Tibial nerve (tissue), 4 donors: ENCODE measurements around the gene CRAT. TPM values are rescaled to one million over a fixed set of nuclear protein-coding genes. Genes with fewer than 3 reads are reported as not detected.

Experiments used
- DNase-seq, 2 donors: peaks; one replicate each; pipeline ENCODE4 v3.0.0-alpha.2; 2019; ENCODE audit warnings: low spot score in 2 of 2
- H3K27ac ChIP-seq, 4 donors: fragments of 200-600 bp; sonication (generic) in 3 of 4; one replicate each; pipeline ENCODE4 v1.5.1; 2017 to 2019; ENCODE audit warnings: mild to moderate bottlenecking in 1 of 4
- H3K27me3 ChIP-seq, 2 donors: fragments of 200-600 bp; sonication (generic) in 1 of 2; one replicate each; pipeline versions ENCODE4 v1.5.1 to v1.6.0; 2017 to 2019
- H3K36me3 ChIP-seq, 3 donors: fragments of 200-600 bp; sonication (generic); one replicate each; pipeline ENCODE4 v1.5.1; 2018 to 2019
- H3K4me1 ChIP-seq, 4 donors: fragments of 200-600 bp; sonication (generic) in 3 of 4; one replicate each; pipeline ENCODE4 v1.5.1; 2017 to 2019
- H3K4me3 ChIP-seq, 4 donors: fragments of 200-600 bp; sonication (generic) in 3 of 4; one replicate each; pipeline ENCODE4 v1.5.1; 2017 to 2019; ENCODE audit warnings: mild to moderate bottlenecking in 1 of 4, moderate library complexity in 1 of 4
- H3K9me3 ChIP-seq, 4 donors: fragments of 200-600 bp; sonication (generic) in 3 of 4; one replicate each; pipeline ENCODE4 v1.5.1; 2017 to 2019
- EP300 ChIP-seq, 2 donors: sonication (generic); formaldehyde crosslinking; IDR thresholded peaks; one replicate each; pipeline ENCODE4 v1.6.1; 2017; ENCODE audit warnings: antibody characterized with exemption in 2 of 2, mild to moderate bottlenecking in 1 of 2
- POLR2A ChIP-seq, 2 donors: fragments of 450-650 bp; IDR thresholded peaks; one replicate each; pipeline ENCODE4 v1.6.1; 2017; ENCODE audit warnings: antibody characterized with exemption in 2 of 2, mild to moderate bottlenecking in 2 of 2, moderate library complexity in 2 of 2
- WGBS, 2 donors: methylation state at CpG; one replicate each; pipeline ENCODE4 v1.1.5; 2018; 5-methylcytosine and 5-hydroxymethylcytosine counted together
- total RNA-seq, 4 donors: library from RNA; depleted of rRNA; stranded (reverse); fragments of >200 nt; gene quantifications; one replicate each; pipeline ENCODE4 v1.1.0, GENCODE V29; 2016
- TF ChIP-seq, protein P1 (sequence below), 5 experiments: fragments of 200-600 bp in 3 of 5; fragments of 450-650 bp in 2 of 5; sonication (generic) in 3 of 5; IDR thresholded peaks; one replicate each; pipeline ENCODE4 v1.5.1; 2016 to 2019; ENCODE audit warnings: antibody characterized with exemption in 5 of 5, mild to moderate bottlenecking in 3 of 5, moderate library complexity in 2 of 5

Gene CRAT
- total RNA-seq, 4 donors from 2014 or later = 42.7 to 81.8 (median 63.2) TPM

DNA sequence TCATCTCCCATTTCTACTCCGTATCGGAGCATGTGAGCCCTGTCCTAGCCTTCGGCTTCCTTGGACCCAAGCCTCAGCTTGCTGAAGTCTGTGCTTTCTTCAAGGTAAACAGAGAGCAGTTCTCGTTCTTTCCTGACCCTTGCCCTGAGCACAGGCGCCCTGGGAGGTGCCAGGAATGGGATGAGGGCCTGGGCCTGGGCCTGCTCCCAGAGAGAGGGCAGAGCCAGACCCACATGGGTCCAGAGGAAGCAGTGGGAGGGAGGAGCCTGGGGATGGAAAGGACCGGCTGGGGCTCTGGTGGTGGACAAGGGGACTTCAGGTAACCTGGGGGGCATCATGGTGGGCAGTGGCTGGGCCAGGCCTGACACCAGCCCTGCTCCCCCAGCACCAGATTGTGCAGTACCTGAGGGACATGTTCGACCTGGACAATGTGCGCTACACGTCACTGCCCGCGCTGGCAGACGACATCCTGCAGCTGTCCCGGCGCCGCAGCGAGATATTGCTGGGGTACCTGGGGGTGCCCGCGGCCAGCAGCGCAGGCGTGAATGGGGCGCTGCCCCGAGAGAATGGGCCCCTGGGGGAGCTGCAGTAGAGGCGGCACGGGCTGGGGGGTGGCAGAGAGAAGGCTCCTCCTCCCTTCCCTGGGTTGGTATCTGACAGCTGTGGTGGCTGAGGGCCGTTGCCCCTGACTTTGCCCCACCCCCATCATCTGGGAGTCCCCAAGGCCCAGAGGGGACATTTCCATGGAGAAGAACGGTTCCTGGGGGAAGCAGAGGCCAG, 40.5 kb downstream of the CRAT start:
- no peak overlapping the region for H3K27ac ChIP-seq
- H3K36me3 ChIP-seq = peaks cover 0 to 66% (median 10%) of the 10 kb centered on the region in 3 donors
- no peaks in the 10 kb centered on the region for H3K27me3 ChIP-seq
- DNase-seq = no peak
- no peak overlapping the region for H3K4me3 ChIP-seq
- TF ChIP-seq POLR2A (IDR thresholded peaks at IDR 0.05) (no peak), EP300 (IDR thresholded peaks at IDR 0.05) (no peak)
- TF ChIP-seq, protein P1, sequence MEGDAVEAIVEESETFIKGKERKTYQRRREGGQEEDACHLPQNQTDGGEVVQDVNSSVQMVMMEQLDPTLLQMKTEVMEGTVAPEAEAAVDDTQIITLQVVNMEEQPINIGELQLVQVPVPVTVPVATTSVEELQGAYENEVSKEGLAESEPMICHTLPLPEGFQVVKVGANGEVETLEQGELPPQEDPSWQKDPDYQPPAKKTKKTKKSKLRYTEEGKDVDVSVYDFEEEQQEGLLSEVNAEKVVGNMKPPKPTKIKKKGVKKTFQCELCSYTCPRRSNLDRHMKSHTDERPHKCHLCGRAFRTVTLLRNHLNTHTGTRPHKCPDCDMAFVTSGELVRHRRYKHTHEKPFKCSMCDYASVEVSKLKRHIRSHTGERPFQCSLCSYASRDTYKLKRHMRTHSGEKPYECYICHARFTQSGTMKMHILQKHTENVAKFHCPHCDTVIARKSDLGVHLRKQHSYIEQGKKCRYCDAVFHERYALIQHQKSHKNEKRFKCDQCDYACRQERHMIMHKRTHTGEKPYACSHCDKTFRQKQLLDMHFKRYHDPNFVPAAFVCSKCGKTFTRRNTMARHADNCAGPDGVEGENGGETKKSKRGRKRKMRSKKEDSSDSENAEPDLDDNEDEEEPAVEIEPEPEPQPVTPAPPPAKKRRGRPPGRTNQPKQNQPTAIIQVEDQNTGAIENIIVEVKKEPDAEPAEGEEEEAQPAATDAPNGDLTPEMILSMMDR (IDR thresholded peaks at IDR 0.05) = no peak
- H3K4me1 ChIP-seq = no peaks in the 10 kb centered on the region
- no peaks in the 10 kb centered on the region for H3K9me3 ChIP-seq
- WGBS, 2 donors = 81 to 86% methylated on average over 19 to 22 of the region's 26 CpGs

DNA sequence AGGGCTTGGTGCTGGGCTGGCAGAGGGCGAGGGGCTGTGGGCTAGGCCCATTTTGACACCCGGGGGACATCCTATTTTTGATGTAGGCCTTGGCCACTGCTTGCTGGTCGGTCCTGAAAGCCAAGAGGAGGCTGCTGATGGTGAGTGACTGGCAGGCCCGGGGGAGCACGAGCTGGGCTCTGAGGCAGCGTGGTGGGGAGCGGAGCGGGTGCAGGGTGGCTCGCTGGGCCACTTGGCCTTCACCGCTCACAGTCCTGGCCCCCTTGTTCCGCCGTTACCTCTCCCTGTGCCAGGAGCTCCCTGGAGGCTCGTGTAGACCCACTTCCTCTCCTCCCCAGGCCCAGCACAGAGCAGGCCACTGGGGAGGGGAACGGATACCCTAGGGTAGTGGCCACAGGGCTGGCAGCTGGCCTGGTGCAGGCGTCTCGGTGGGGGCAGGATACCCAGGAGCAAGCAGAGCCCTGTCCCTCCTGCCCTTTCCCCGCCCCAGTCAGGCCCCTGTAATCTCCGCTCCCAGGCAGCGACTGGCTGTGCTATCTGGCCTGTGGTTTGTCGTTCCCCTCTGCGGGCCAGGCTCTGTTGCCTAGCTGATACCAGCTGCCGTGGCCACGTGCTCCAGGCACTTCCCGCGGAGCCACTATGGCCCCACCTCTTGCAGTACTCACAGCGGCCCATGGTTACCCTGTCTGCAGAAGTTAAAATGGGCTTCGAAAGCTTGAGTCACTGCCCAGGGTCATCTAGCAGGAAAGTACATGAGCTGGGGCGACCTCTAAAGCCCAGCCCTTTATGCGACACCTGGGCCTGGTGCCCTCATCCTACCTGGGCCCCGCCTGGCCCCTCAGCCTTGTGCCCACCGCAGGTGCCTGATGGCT, 41.4 kb downstream of the CRAT start:
- 82 to 88% methylated on average over 18 to 29 of the region's 31 CpGs for WGBS, 2 donors

DNA sequence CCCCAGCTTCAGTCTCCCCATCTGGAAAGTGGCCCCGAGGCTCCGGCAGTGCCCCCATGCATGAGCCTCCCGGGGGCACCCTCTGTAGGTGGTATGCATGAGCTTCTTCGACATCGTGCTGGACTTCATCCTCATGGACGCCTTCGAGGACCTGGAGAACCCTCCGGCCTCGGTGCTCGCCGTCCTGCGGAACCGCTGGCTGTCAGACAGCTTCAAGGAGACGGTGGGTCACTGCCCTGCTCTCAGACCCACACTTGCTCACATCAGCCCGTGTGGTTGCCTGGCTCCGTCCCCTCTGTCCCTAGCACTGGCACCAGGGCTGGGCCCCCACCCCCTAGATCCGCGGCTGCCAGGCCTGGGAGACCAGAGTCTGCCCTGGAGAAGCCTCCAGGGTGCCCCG, 42.5 kb downstream of the CRAT start:
- Histone ChIP-seq H3K9me3 (no peaks in the 10 kb centered on the region), H3K27me3 (no peaks in the 10 kb centered on the region), H3K36me3 (peaks cover 0 to 85% (median 23%) of the 10 kb centered on the region in 3 donors), H3K4me3 (no peak overlapping the region), H3K4me1 (no peaks in the 10 kb centered on the region), H3K27ac (no peak overlapping the region)
- DNase-seq = no peak
- WGBS, 2 donors = 95 to 97% methylated on average over 17 to 18 of the region's 19 CpGs
- TF ChIP-seq POLR2A (IDR thresholded peaks at IDR 0.05) (no peak), EP300 (IDR thresholded peaks at IDR 0.05) (no peak)
- TF ChIP-seq, protein P1 (IDR thresholded peaks at IDR 0.05) = no peak

More for the DNA sequence above, 41.4 kb downstream of the CRAT start:
- H3K4me3 ChIP-seq = no peak overlapping the region
- H3K36me3 ChIP-seq = peaks cover 0 to 74% (median 15%) of the 10 kb centered on the region in 3 donors
- TF ChIP-seq, protein P1 (IDR thresholded peaks at IDR 0.05) = no peak
- TF ChIP-seq POLR2A (IDR thresholded peaks at IDR 0.05) = no peak
- no peak for TF ChIP-seq EP300 (IDR thresholded peaks at IDR 0.05)
- H3K27ac ChIP-seq = peak overlapping the region in 1 of 4 donors; percentile 40
- no peaks in the 10 kb centered on the region for H3K27me3 ChIP-seq
- peak; percentile 18 to 39 for DNase-seq
- H3K4me1 ChIP-seq = no peaks in the 10 kb centered on the region
- no peaks in the 10 kb centered on the region for H3K9me3 ChIP-seq

DNA sequence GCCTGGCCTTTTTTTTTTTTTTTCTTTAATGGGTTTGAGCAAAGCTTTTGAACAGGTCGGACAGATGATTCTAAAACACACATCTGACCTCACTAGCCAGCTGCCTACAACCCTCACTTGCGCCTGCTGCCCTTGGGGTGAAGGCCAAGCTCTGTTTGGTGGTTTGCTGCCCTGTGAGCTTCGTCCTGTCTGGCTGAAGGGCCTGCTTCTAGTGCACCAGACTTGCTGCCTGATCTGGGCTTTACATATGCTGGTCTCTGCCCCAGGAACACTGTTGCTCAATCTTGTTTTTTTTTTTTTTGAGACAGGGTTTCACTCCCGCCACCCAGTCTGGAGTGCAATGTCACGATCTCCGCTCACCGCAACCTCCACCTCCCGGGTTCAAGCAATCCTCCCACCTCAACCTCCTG, 46.1 kb downstream of the CRAT start:
- no peak for DNase-seq
- no peaks in the 10 kb centered on the region for H3K4me1 ChIP-seq
- no peak overlapping the region for H3K4me3 ChIP-seq
- 87 to 94% methylated on average over 8 of the region's 8 CpGs for WGBS, 2 donors
- H3K9me3 ChIP-seq = no peaks in the 10 kb centered on the region
- peaks cover 0 to 98% (median 33%) of the 10 kb centered on the region in 3 donors for H3K36me3 ChIP-seq
- no peaks in the 10 kb centered on the region for H3K27me3 ChIP-seq
- TF ChIP-seq POLR2A (IDR thresholded peaks at IDR 0.05) = no peak
- no peak for TF ChIP-seq EP300 (IDR thresholded peaks at IDR 0.05)
- TF ChIP-seq, protein P1 (IDR thresholded peaks at IDR 0.05) = no peak
- no peak overlapping the region for H3K27ac ChIP-seq
